Testis (tissue), 5 donors: Measurements from ENCODE around the gene ACTA2. TPM values are rescaled to one million over a fixed set of nuclear protein-coding genes. Genes with fewer than 3 reads are reported as not detected.

Experiments
- DNase-seq: peaks from one replicate; pipeline ENCODE4 v3.0.0-alpha.2; 2019
- H3K27ac ChIP-seq, 2 donors: fragments of 200-600 bp; sonication (generic); one replicate each; pipeline ENCODE4 v1.5.1; 2019
- H3K27me3 ChIP-seq: fragments of 200-600 bp; sonication (generic); one replicate; pipeline ENCODE4 v1.5.1; 2019
- H3K36me3 ChIP-seq: fragments of 200-600 bp; sonication (generic); one replicate; pipeline ENCODE4 v1.5.1; 2017; ENCODE audit warnings: low read depth; ENCODE audit errors: missing control alignments
- H3K4me1 ChIP-seq: fragments of 200-600 bp; sonication (generic); one replicate; pipeline ENCODE4 v1.5.1; 2019
- H3K4me3 ChIP-seq, 2 donors: fragments of 200-600 bp; sonication (generic); one replicate each; pipeline ENCODE4 v1.5.1; 2017 to 2019
- H3K9me3 ChIP-seq: fragments of 200-600 bp; sonication (generic); one replicate; pipeline ENCODE4 v1.5.1; 2017
- CTCF ChIP-seq, 3 experiments: fragments of 450-650 bp in 2 of 3; fragments of 200-600 bp in 1 of 3; sonication (generic) in 1 of 3; IDR thresholded peaks; one replicate each; pipeline ENCODE4 v1.5.1; 2016 to 2019; ENCODE audit warnings: antibody characterized with exemption in 3 of 3, mild to moderate bottlenecking in 2 of 3, moderate library complexity in 1 of 3
- POLR2A ChIP-seq: fragments of 450-650 bp; IDR thresholded peaks from one replicate; pipeline ENCODE4 v1.6.1; 2017; ENCODE audit warnings: antibody characterized with exemption, mild to moderate bottlenecking, moderate library complexity
- WGBS, 2 donors: methylation state at CpG; one replicate each; pipeline ENCODE4 v1.1.5; 2018; 5-methylcytosine and 5-hydroxymethylcytosine counted together
- intact Hi-C: fragments of 100-400 bp; cut with DNase I; formaldehyde crosslinking; loops from one replicate; pipeline ENCODE4 v1.15.1; 2023; ENCODE audit warnings: low total_unique reads
- long read RNA-seq, 2 donors: transcript quantifications; one replicate each; lab custom pipeline, GENCODE V29; 2026
- polyA plus RNA-seq: library from polyadenylated mRNA; stranded (reverse); fragments of 350-450 nt; fragmentation: Illumina TruSeq; extraction: RNeasy Lipid Tissue Mini Kit (QIAGEN cat#74804); gene quantifications from one replicate; pipeline ENCODE4 v1.2.3, GENCODE V29; 2014; ENCODE audit warnings: low read depth, low replicate concordance; ENCODE audit not compliant: insufficient read depth
- total RNA-seq, 2 donors: library from RNA; depleted of rRNA; stranded (reverse); fragments of >200 nt; gene quantifications; one replicate each; pipeline ENCODE4 v1.2.3, GENCODE V29; 2016

Gene ACTA2
- total RNA-seq = 100 to 1,000 TPM; 398 to 527 TPM
- polyA plus RNA-seq = 939 TPM
- long read RNA-seq, donor 1, transcript ACTA2-201 (9 exons, 1,349 nt) = major isoform, 37 of 102 reads
- long read RNA-seq, donor 1, partial matches to known transcripts = 51 of 102 reads
- long read RNA-seq, donor 1, other reads (novel, unspliced or antisense) = 6 of 102 reads
- long read RNA-seq, donor 2, transcript ACTA2-201 (9 exons, 1,349 nt) = major isoform, 18 of 31 reads
- long read RNA-seq, donor 2, partial matches to known transcripts = 13 of 31 reads
- long read RNA-seq, donor 2, other reads (novel, unspliced or antisense) = 0 of 31 reads

- peak; percentile 62 for TF ChIP-seq POLR2A
- no peak for TF ChIP-seq CTCF (IDR thresholded peaks at IDR 0.05)
- intact Hi-C loops = no loop called here
- 45 to 51% methylated on average over 2 to 8 of the region's 8 CpGs for WGBS, 2 donors
- peak within 1 kb of the TSS; percentile 77 to 95 for H3K27ac ChIP-seq
- no peaks in the 10 kb centered on the region for H3K36me3 ChIP-seq
- no peaks in the 10 kb centered on the region for H3K9me3 ChIP-seq
- peak; percentile 70 for DNase-seq
- H3K4me3 ChIP-seq = peak within 1 kb of the TSS; percentile 46 to 62
- no peaks in the 10 kb centered on the region for H3K27me3 ChIP-seq
- H3K4me1 ChIP-seq = no peaks in the 10 kb centered on the region
These were observed at the start of gene ACTA2 for GRCh38 chr10:88952647-88953111. Gene ACTA2 (minus strand): TSS chr10:88952773. CDS start chr10:88948930, 3,843 bp downstream.

- intact Hi-C loops = no loop called here
- peak overlapping the region; percentile 3 to 81 for H3K27ac ChIP-seq
- H3K9me3 ChIP-seq = no peaks in the 10 kb centered on the region
- TF ChIP-seq POLR2A (no peak), CTCF (IDR thresholded peaks at IDR 0.05) (no peak)
- no peaks in the 10 kb centered on the region for H3K36me3 ChIP-seq
- H3K4me1 ChIP-seq = peaks cover 13% of the 10 kb centered on the region
- 47 to 49% methylated on average over 4 of the region's 4 CpGs for WGBS, 2 donors
- no peaks in the 10 kb centered on the region for H3K27me3 ChIP-seq
- DNase-seq = no peak
- no peak overlapping the region for H3K4me3 ChIP-seq
These were observed 49.1 kb upstream of the ACTA2 start for GRCh38 chr10:89001729-89002072.

GRCh38 chr10:89001024-89001728 is 48.6 kb upstream of the ACTA2 start:
- no peak for TF ChIP-seq POLR2A
- TF ChIP-seq CTCF (IDR thresholded peaks at IDR 0.05) = no peak
- no peak overlapping the region for H3K4me3 ChIP-seq
- H3K27me3 ChIP-seq = no peaks in the 10 kb centered on the region
- peaks cover 14% of the 10 kb centered on the region for H3K4me1 ChIP-seq
- H3K27ac ChIP-seq = peak overlapping the region; percentile 19 to 81
- intact Hi-C loops = no loop called here
- DNase-seq = no peak
- WGBS, 2 donors = 52 to 53% methylated on average over 5 of the region's 5 CpGs
- H3K36me3 ChIP-seq = no peaks in the 10 kb centered on the region
- H3K9me3 ChIP-seq = no peaks in the 10 kb centered on the region

- 42 to 47% methylated on average over 1 of the region's 1 CpG for WGBS, 2 donors
- no peak for DNase-seq
- Histone ChIP-seq H3K4me1 (peaks cover 18% of the 10 kb centered on the region), H3K36me3 (no peaks in the 10 kb centered on the region), H3K4me3 (peak overlapping the region; percentile 3 to 6), H3K9me3 (no peaks in the 10 kb centered on the region), H3K27me3 (no peaks in the 10 kb centered on the region), H3K27ac (peak overlapping the region; percentile 48 to 81)
- intact Hi-C loops = no loop called here
- TF ChIP-seq CTCF (IDR thresholded peaks at IDR 0.05) (no peak), POLR2A (no peak)
These were observed 47.1 kb upstream of the ACTA2 start for GRCh38 chr10:88999625-89000024.
